ENCODE results near the gene SPINK9. TPM values are rescaled to one million over a fixed set of nuclear protein-coding genes. Genes with fewer than 3 reads are reported as not detected.

The SPINK9 gene
- total RNA-seq: not detected

GRCh38 chr5:148335259-148335658 lies at the start of gene SPINK9:
TSS of gene SPINK9 (plus strand) at chr5:148335559. CDS start at chr5:148335614, 55 bp downstream.
- H3K36me3 ChIP-seq: no peaks in the 10 kb centered on the region
- DNase-seq: no peak
- no peak within 1 kb of the TSS for H3K27ac ChIP-seq
- H3K27me3 ChIP-seq: no peaks in the 10 kb centered on the region
- TF ChIP-seq, protein P1, sequence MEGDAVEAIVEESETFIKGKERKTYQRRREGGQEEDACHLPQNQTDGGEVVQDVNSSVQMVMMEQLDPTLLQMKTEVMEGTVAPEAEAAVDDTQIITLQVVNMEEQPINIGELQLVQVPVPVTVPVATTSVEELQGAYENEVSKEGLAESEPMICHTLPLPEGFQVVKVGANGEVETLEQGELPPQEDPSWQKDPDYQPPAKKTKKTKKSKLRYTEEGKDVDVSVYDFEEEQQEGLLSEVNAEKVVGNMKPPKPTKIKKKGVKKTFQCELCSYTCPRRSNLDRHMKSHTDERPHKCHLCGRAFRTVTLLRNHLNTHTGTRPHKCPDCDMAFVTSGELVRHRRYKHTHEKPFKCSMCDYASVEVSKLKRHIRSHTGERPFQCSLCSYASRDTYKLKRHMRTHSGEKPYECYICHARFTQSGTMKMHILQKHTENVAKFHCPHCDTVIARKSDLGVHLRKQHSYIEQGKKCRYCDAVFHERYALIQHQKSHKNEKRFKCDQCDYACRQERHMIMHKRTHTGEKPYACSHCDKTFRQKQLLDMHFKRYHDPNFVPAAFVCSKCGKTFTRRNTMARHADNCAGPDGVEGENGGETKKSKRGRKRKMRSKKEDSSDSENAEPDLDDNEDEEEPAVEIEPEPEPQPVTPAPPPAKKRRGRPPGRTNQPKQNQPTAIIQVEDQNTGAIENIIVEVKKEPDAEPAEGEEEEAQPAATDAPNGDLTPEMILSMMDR (IDR thresholded peaks at IDR 0.05): no peak
- TF ChIP-seq POLR2A (IDR thresholded peaks at IDR 0.05): no peak
- no peaks in the 10 kb centered on the region for H3K4me1 ChIP-seq
- intact Hi-C loops (cut with DNase I; ENCODE audit: low total_unique reads): no loop called here
- peaks cover 0 to 2% of the 10 kb centered on the region in 2 donors for H3K9me3 ChIP-seq
- no peak within 1 kb of the TSS for H3K4me3 ChIP-seq

GRCh38 chr5:148290271-148291195 lies 44.8 kb upstream of the SPINK9 start:
- Histone ChIP-seq H3K9me3 (no peaks in the 10 kb centered on the region), H3K36me3 (no peaks in the 10 kb centered on the region), H3K27ac (no peak overlapping the region), H3K4me1 (no peaks in the 10 kb centered on the region), H3K4me3 (no peak overlapping the region), H3K27me3 (no peaks in the 10 kb centered on the region)
- no peak for DNase-seq
- TF ChIP-seq, protein P1 (IDR thresholded peaks at IDR 0.05): no peak
- TF ChIP-seq POLR2A (IDR thresholded peaks at IDR 0.05): no peak
- intact Hi-C loops (cut with DNase I; ENCODE audit: low total_unique reads): no loop called here

- no peak for DNase-seq
- Histone ChIP-seq H3K4me1 (no peaks in the 10 kb centered on the region), H3K36me3 (no peaks in the 10 kb centered on the region), H3K27me3 (no peaks in the 10 kb centered on the region), H3K4me3 (no peak overlapping the region), H3K27ac (no peak overlapping the region), H3K9me3 (no peaks in the 10 kb centered on the region)
- intact Hi-C loops (cut with DNase I; ENCODE audit: low total_unique reads): no loop called here
- no peak for TF ChIP-seq POLR2A (IDR thresholded peaks at IDR 0.05)
- TF ChIP-seq, protein P1 (IDR thresholded peaks at IDR 0.05): no peak
Observed at GRCh38 chr5:148297731-148298130, 37.6 kb upstream of the SPINK9 start.

- Histone ChIP-seq H3K27ac (no peak overlapping the region), H3K36me3 (no peaks in the 10 kb centered on the region), H3K4me3 (no peak overlapping the region), H3K4me1 (no peaks in the 10 kb centered on the region), H3K27me3 (no peaks in the 10 kb centered on the region), H3K9me3 (no peaks in the 10 kb centered on the region)
- TF ChIP-seq, protein P1 (IDR thresholded peaks at IDR 0.05): no peak
- TF ChIP-seq POLR2A (IDR thresholded peaks at IDR 0.05): no peak
- intact Hi-C loops (cut with DNase I; ENCODE audit: low total_unique reads): no loop called here
- no peak for DNase-seq
Observed at GRCh38 chr5:148306446-148306845, 28.9 kb upstream of the SPINK9 start.

DNA sequence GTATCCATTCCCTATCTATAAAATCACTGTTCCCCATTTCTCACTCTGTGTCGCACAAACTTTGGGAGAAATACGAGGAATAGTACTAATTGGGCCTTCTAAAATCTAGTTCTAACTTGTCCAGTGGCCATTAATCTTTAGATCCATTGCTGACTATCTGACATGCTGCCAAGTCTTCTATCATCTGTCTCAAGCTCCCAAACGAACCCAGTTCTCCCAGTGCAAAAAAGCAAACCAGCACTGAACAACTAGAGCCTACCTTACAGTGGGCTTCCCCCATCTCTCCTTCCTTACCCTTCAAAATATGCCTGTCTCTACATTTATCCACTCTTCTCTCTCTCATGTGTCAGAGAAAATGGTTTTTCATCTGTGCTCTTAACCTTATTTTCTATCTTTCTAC lies 26.3 kb upstream of the SPINK9 start:
- DNase-seq: no peak
- no peaks in the 10 kb centered on the region for H3K9me3 ChIP-seq
- H3K36me3 ChIP-seq: no peaks in the 10 kb centered on the region
- H3K4me1 ChIP-seq: no peaks in the 10 kb centered on the region
- intact Hi-C loops (cut with DNase I; ENCODE audit: low total_unique reads): no loop called here
- no peak for TF ChIP-seq POLR2A (IDR thresholded peaks at IDR 0.05)
- TF ChIP-seq, protein P1 (IDR thresholded peaks at IDR 0.05): no peak
- no peak overlapping the region for H3K4me3 ChIP-seq
- no peaks in the 10 kb centered on the region for H3K27me3 ChIP-seq
- no peak overlapping the region for H3K27ac ChIP-seq
